Calu3 (cell line): ENCODE measurements around the gene DGKD. TPM values are rescaled to one million over a fixed set of nuclear protein-coding genes. Genes with fewer than 3 reads are reported as not detected.

Experiments used
- BruUV-seq: library from RNA; stranded (reverse); fragments of 400-500 nt; replicated peaks from 2 replicates; lab custom pipeline; 2021; lab: Mats Ljungman, UMichigan
- CTCF ChIA-PET: fragments of 300-600 bp; sonication (Branson Sonifier 250); formaldehyde crosslinking; loops from one replicate; lab custom pipeline; 2022; ENCODE audit warnings: antibody characterized with exemption; lab: Charles Lee
- DNase-seq: peaks from one replicate; pipeline ENCODE4 v3.0.0; 2022
- H3K27ac Mint-ChIP-seq: one replicate; pipeline ENCODE4 v1.8.0; 2022; ENCODE audit warnings: mixed read lengths; ENCODE audit not compliant: unreplicated experiment
- H3K27me3 Mint-ChIP-seq: one replicate; pipeline ENCODE4 v1.8.0; 2022; ENCODE audit warnings: mixed read lengths; ENCODE audit not compliant: unreplicated experiment
- H3K36me3 Mint-ChIP-seq: one replicate; pipeline ENCODE4 v1.8.0; 2022; ENCODE audit warnings: mild to moderate bottlenecking, moderate library complexity, mixed read lengths; ENCODE audit not compliant: insufficient read depth, unreplicated experiment
- H3K4me1 Mint-ChIP-seq: one replicate; pipeline ENCODE4 v1.8.0; 2022; ENCODE audit warnings: mild to moderate bottlenecking, low read depth, mixed read lengths; ENCODE audit not compliant: unreplicated experiment
- H3K4me3 Mint-ChIP-seq: one replicate; pipeline ENCODE4 v1.8.0; 2022; ENCODE audit warnings: mild to moderate bottlenecking, low read depth, moderate library complexity, mixed read lengths; ENCODE audit not compliant: unreplicated experiment
- H3K9me3 Mint-ChIP-seq: one replicate; pipeline ENCODE4 v1.8.0; 2022; ENCODE audit warnings: low read depth, mixed read lengths; ENCODE audit not compliant: unreplicated experiment
- intact Hi-C: fragments of 100-400 bp; cut with micrococcal nuclease; formaldehyde crosslinking; loops from one replicate; pipeline ENCODE4 v1.10.0; 2022; ENCODE audit not compliant: unreplicated experiment
- total RNA-seq: library from RNA; stranded (reverse); gene quantifications from 2 replicates; pipeline ENCODE4 v1.2.3, GENCODE V29; 2022
- TF ChIP-seq, protein P1 (sequence below): fragments of 200-600 bp; IDR thresholded peaks from one replicate; pipeline ENCODE4 v1.8.0; 2022; ENCODE audit warnings: antibody characterized with exemption; ENCODE audit not compliant: unreplicated experiment

Gene DGKD
- total RNA-seq, 1 experiment from 2014 or later = 26.5 TPM

DNA sequence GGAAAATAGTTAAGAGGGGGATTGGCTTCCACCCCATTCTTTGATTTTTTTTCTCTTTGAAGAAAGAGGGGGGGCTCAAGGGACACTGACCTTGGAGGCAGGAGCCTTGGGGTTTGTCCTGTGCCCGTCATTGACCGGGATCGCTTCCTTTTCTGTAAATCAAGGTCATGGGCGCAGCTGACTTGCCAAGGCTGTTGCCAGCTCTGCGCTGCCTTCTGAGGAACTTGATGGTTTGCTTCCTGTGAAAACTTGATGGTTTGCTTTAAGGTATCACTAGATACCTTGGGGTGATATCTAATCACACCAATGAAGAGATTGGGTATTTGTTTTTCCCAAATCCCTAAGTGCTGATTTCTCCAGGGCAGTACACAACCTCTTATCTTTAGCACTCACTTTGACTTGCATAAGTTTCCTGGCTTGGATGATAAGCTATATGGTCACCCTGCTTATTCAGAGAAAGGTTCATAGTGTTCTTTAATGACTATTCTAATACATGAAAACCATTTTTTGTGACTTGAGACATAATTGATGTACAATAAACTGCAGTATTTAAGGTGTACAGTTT lies 56.0 kb downstream of the DGKD start:
- peaks cover 2% of the 10 kb centered on the region for H3K9me3 Mint-ChIP-seq
- H3K27me3 Mint-ChIP-seq = no peaks in the 10 kb centered on the region
- TF ChIP-seq, protein P1, sequence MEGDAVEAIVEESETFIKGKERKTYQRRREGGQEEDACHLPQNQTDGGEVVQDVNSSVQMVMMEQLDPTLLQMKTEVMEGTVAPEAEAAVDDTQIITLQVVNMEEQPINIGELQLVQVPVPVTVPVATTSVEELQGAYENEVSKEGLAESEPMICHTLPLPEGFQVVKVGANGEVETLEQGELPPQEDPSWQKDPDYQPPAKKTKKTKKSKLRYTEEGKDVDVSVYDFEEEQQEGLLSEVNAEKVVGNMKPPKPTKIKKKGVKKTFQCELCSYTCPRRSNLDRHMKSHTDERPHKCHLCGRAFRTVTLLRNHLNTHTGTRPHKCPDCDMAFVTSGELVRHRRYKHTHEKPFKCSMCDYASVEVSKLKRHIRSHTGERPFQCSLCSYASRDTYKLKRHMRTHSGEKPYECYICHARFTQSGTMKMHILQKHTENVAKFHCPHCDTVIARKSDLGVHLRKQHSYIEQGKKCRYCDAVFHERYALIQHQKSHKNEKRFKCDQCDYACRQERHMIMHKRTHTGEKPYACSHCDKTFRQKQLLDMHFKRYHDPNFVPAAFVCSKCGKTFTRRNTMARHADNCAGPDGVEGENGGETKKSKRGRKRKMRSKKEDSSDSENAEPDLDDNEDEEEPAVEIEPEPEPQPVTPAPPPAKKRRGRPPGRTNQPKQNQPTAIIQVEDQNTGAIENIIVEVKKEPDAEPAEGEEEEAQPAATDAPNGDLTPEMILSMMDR = no peak
- no TSS peak for BruUV-seq
- peaks cover 9% of the 10 kb centered on the region for H3K36me3 Mint-ChIP-seq
- no peak overlapping the region for H3K4me3 Mint-ChIP-seq
- CTCF ChIA-PET = interaction anchor here (1.0 to 1.9 kb wide), 3 partner anchors 12 to 38 kb away, joined by 3 to 6 read pairs (median 6); no protein-coding TSS in a partner anchor
- peak overlapping the region; percentile 25 for H3K27ac Mint-ChIP-seq
- peaks cover 58% of the 10 kb centered on the region for H3K4me1 Mint-ChIP-seq
- intact Hi-C loops = no loop called here
- DNase-seq = no peak

DNA sequence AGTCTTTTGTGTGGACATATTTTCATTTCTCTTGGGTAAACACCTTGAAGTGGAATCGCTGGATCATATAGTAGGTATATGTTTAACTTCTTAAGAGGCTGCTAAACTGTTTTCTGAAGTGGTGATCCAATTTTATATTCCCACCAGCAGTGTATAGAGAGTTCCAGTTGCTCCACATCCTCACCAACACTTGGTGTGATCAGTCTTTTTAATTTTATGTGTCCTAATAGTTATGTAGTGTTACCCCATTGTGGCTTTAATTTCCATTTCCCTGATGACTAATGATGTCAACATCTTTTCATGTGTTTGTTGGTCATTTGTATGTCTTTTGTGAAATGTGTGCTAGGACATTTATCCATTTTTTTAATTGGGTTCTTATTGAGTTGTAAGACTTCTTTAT lies 56.9 kb downstream of the DGKD start:
- Mint-ChIP-seq H3K4me1 (peaks cover 63% of the 10 kb centered on the region), H3K4me3 (no peak overlapping the region), H3K36me3 (peaks cover 9% of the 10 kb centered on the region), H3K27ac (no peak overlapping the region), H3K27me3 (no peaks in the 10 kb centered on the region), H3K9me3 (peaks cover 2% of the 10 kb centered on the region)
- DNase-seq = no peak
- no TSS peak for BruUV-seq
- CTCF ChIA-PET = interaction anchor here (1.9 kb wide), 1 partner anchor 11 kb away, joined by 6 read pairs; no protein-coding TSS in a partner anchor
- intact Hi-C loops = no loop called here
- TF ChIP-seq, protein P1 = no peak

DNA sequence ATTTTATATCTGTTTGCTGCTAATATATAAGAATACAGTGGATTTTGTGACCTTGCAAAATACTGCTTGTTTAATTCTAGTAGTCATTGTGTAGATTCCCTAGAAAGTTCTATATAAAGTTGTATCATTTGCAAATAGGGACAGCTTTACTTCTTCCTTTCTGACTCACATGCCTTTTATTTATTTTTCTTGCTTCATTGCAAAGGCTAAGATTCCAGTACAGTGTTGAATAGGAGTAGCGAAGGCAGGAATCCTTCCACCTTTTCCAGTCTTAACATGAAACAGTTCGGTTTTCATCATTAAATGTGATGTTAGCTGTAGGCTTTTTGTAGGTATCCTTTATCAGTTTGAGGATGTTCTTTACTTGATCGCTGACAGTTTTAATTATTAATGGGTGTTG lies 58.1 kb downstream of the DGKD start:
- no peak for DNase-seq
- Mint-ChIP-seq H3K27me3 (no peaks in the 10 kb centered on the region), H3K27ac (no peak overlapping the region), H3K36me3 (peaks cover 9% of the 10 kb centered on the region), H3K9me3 (peaks cover 2% of the 10 kb centered on the region), H3K4me3 (no peak overlapping the region), H3K4me1 (peaks cover 63% of the 10 kb centered on the region)
- CTCF ChIA-PET = no interaction called here
- no TSS peak for BruUV-seq
- TF ChIP-seq, protein P1 = no peak
- intact Hi-C loops = no loop called here

DNA sequence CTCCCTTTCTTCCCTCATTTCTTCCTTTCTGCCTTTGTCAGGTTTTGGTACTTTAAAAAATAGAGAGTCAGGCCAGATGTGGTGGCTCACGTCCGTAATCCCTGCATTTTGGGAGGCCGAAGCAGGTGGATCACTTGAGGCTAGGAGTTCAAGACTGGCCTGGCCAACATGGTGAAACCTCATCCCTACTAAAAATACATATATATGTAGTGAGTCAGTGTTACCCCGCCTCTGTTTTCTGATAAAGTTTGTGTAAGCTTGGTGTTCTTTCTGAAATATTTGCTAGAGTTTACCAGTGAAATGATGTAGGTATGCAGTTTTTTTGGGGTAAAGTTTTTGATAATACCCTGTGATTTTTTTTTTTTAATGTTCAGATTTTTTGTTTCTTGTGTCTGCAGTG lies 58.8 kb downstream of the DGKD start:
- intact Hi-C loops = no loop called here
- BruUV-seq = no TSS peak
- Mint-ChIP-seq H3K27me3 (no peaks in the 10 kb centered on the region), H3K36me3 (peaks cover 9% of the 10 kb centered on the region), H3K4me1 (peaks cover 61% of the 10 kb centered on the region), H3K9me3 (peaks cover 2% of the 10 kb centered on the region), H3K27ac (peak overlapping the region; percentile 96), H3K4me3 (peak overlapping the region; percentile 55)
- CTCF ChIA-PET = interaction anchor here (1.6 kb wide), 1 partner anchor 9 kb away, joined by 5 read pairs; no protein-coding TSS in a partner anchor
- TF ChIP-seq, protein P1 = no peak
- DNase-seq = no peak
